ENCODE measurements around the gene KCNQ2. TPM values are rescaled to one million over a fixed set of nuclear protein-coding genes. Genes with fewer than 3 reads are reported as not detected.

KCNQ2 gene
- total and polyA plus RNA-seq, 8 donors = 8.4 to 19.1 (median 14.1) TPM; not detected in 2

DNA sequence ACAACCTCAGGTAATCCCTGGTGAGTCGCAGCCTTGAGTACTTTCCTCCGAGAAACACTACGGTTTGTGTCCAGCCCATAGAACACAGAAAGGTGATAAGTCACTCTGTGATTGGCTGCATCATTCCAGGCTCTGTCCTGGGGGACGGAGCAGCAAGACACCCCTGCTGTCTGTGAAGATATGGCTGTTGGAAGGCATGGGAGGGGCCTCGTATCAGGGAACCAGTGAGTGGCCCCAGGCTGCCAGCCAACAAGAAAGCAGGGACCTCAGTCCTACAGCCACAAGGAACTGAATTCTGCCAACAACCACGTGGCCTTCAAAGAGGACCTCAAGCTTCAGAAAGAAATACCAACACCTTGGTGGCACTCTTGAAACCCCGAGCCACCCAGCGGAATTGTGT is 32.8 kb upstream of the KCNQ2 start:
- Histone ChIP-seq H3K27ac (no peak overlapping the region), H3K36me3 (no peaks in the 10 kb centered on the region), H3K4me1 (no peaks in the 10 kb centered on the region), H3K27me3 (peaks cover 2 to 95% of the 10 kb centered on the region in 2 donors), H3K4me3 (no peak overlapping the region), H3K9me3 (peaks cover 0 to 10% of the 10 kb centered on the region in 2 donors)
- TF ChIP-seq CTCF (IDR thresholded peaks at IDR 0.05) = no peak
- ATAC-seq (no peak), DNase-seq (no peak)
- intact Hi-C loops (cut with DNase I) = no loop called here

DNA sequence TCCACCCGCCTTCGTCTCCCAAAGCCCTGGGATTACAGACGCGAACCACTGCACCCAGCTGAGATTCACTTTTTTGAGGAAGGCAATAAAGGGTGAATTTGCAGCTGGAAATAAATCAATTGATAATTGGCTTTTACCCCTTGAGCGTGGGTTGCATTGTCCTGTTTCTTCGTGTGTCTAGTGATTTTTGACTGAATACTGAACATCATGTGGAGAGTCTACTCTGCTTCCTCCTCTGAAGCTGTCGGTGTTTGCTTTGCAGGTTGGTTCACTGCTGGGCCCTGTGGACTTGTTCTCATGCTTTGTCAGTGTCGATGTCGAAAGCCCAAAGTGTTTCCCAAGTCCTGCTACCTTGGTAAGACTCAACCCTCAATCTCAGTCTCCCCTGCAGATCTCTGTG is 32.2 kb upstream of the KCNQ2 start:
- ATAC-seq (no peak), DNase-seq (no peak)
- peaks cover 9 to 95% of the 10 kb centered on the region in 2 donors for H3K27me3 ChIP-seq
- H3K36me3 ChIP-seq = no peaks in the 10 kb centered on the region
- H3K9me3 ChIP-seq = peaks cover 0 to 10% of the 10 kb centered on the region in 2 donors
- H3K27ac ChIP-seq = no peak overlapping the region
- TF ChIP-seq CTCF (IDR thresholded peaks at IDR 0.05) = no peak
- intact Hi-C loops (cut with DNase I) = no loop called here
- peaks cover 0 to under 1% of the 10 kb centered on the region in 2 donors for H3K4me1 ChIP-seq
- no peak overlapping the region for H3K4me3 ChIP-seq

DNA sequence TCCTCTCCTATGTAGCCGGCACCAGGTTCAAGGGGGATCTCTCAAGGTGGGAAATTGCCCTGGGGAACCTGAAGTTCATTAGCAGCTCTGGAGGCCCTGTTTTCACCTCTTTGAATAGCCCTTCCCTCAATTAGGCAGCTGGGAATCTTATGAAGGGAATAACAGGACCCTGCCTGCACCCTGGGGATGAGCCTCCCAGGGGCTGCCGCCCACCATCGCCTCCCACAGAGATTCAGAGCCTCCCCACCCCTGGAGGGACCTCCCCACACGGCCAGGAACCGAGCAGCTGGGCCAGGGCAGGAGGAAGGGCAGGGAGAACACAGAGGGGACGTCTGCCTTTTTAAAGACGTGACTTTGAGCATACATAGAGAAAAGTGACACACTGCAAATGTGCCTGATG is 31.1 kb upstream of the KCNQ2 start:
- ATAC-seq = no peak
- Histone ChIP-seq H3K4me1 (peaks cover 0 to 11% of the 10 kb centered on the region in 2 donors), H3K27me3 (peaks cover 18 to 95% of the 10 kb centered on the region in 2 donors)

DNA sequence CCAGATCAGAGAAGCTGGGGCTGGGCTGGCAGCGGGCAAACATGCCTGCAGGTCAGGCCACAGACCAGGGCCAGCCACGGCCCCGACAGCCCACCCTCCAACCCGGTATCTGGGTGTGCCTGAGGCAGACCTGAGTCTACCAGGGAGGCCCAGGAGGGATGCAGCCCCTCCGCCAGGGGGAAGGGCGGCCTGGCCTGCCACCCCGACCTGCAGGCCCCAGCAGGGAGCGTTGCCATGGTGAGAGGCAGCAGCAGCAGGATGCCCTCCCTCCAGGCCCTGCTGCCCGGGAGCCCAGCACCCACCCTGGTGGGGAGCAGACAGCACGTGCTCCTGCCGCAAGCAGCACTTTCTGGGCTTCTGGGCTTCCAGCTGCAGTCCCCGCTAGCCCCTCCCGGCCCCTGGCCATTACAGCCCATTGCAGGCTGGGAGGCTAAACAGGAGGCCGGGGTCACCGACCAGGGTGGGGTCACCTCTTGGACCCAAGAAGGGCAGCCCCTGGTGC is 30.3 kb upstream of the KCNQ2 start:
- Histone ChIP-seq H3K27me3 (peaks cover 26 to 95% of the 10 kb centered on the region in 2 donors), H3K27ac (no peak overlapping the region), H3K36me3 (no peaks in the 10 kb centered on the region), H3K4me1 (peaks cover 0 to 19% of the 10 kb centered on the region in 2 donors), H3K4me3 (no peak overlapping the region), H3K9me3 (peaks cover 0 to 10% of the 10 kb centered on the region in 2 donors)
- intact Hi-C loops (cut with DNase I) = no loop called here
- ATAC-seq (no peak), DNase-seq (peak in 1 of 4 donors; percentile 67)
- TF ChIP-seq CTCF (IDR thresholded peaks at IDR 0.05) = no peak

More for the DNA sequence above, 31.1 kb upstream of the KCNQ2 start:
- intact Hi-C loops (cut with DNase I) = no loop called here
- TF ChIP-seq CTCF (IDR thresholded peaks at IDR 0.05) = no peak
- H3K9me3 ChIP-seq = peaks cover 0 to 10% of the 10 kb centered on the region in 2 donors
- DNase-seq = peak in 1 of 4 donors; percentile 59
- H3K36me3 ChIP-seq = no peaks in the 10 kb centered on the region
- H3K4me3 ChIP-seq = no peak overlapping the region
- no peak overlapping the region for H3K27ac ChIP-seq

GRCh38 chr20:63501818-63502670 is 29.6 kb upstream of the KCNQ2 start:
- H3K9me3 ChIP-seq = peaks cover 0 to 10% of the 10 kb centered on the region in 2 donors
- no peak for TF ChIP-seq CTCF (IDR thresholded peaks at IDR 0.05)
- H3K4me3 ChIP-seq = no peak overlapping the region
- peaks cover 31 to 98% of the 10 kb centered on the region in 2 donors for H3K27me3 ChIP-seq
- DNase-seq (no peak), ATAC-seq (no peak)
- intact Hi-C loops (cut with DNase I) = no loop called here
- peaks cover 0 to 20% of the 10 kb centered on the region in 2 donors for H3K4me1 ChIP-seq
- no peak overlapping the region for H3K27ac ChIP-seq
- H3K36me3 ChIP-seq = no peaks in the 10 kb centered on the region
